Measurements from ENCODE around the gene GRIN2C. TPM values are rescaled to one million over a fixed set of nuclear protein-coding genes. Genes with fewer than 3 reads are reported as not detected.

The GRIN2C gene
- total RNA-seq, 1 experiment from 2014 or later, result 0.44 TPM

GRCh38 chr17:74873037-74873873 lies 13.6 kb upstream of the GRIN2C start:
- no peaks in the 10 kb centered on the region for H4K20me1 ChIP-seq (ENCODE audit: control insufficient read depth, insufficient read depth, insufficient read length)
- no peaks in the 10 kb centered on the region for H3K79me2 ChIP-seq (ENCODE audit: insufficient read depth, low read length)
- H3K4me1 ChIP-seq (ENCODE audit: insufficient read depth, low read length), result 0 out of 2 replicates have a peak, but pooled peaks cover 2% of the 10 kb centered on the region
- no peak overlapping the region for H3K27ac ChIP-seq (ENCODE audit: insufficient read length, low read depth, low read length)
- no peaks in the 10 kb centered on the region for H3K27me3 ChIP-seq (ENCODE audit: insufficient read depth, low read length)
- peak overlapping the region; percentile 99 for H3K14ac ChIP-seq (ENCODE audit: insufficient read depth, low read length)
- WGBS (ENCODE audit: extremely low coverage, insufficient read length, low lambda C conversion rate), result no CpG with 5 or more reads among the region's 55 CpGs
- H3K18ac ChIP-seq (ENCODE audit: insufficient read length, low read depth, low read length), result peak overlapping the region; percentile 98
- H3K56ac ChIP-seq (ENCODE audit: insufficient read length, low read depth, low read length), result no peak overlapping the region
- no peak overlapping the region for H2BK15ac ChIP-seq (ENCODE audit: low read depth, low read length)
- peaks cover 2% of the 10 kb centered on the region; the same call in 1 of the 2 replicates for H3K27me3 Mint-ChIP-seq (ENCODE audit: low read depth)
- TF ChIP-seq CTCF (conservative IDR thresholded peaks at IDR 0.05), result no peak
- no peak overlapping the region for H2BK20ac ChIP-seq (ENCODE audit: low read depth, low read length, poor library complexity, severe bottlenecking)
- peaks cover 12% of the 10 kb centered on the region for H3K23me2 ChIP-seq (ENCODE audit: insufficient read length, low read depth, low read length, poor library complexity, severe bottlenecking)
- peak overlapping the region; percentile 91 for H3K4me2 ChIP-seq (ENCODE audit: insufficient read depth, insufficient read length, low read length)
- H3K27ac Mint-ChIP-seq, result peak overlapping the region; percentile 95 to 99 (median 98)
- peaks cover 0 to 17% (median 13%) of the 10 kb centered on the region in 3 experiments; a peak in 4 of 7 replicates for H3K36me3 Mint-ChIP-seq (ENCODE audit: insufficient read depth in 1 of 3, low read depth in 3 of 3)
- H4K8ac ChIP-seq (replicated peaks; ENCODE audit: insufficient read length, low read depth, low read length), result no peak overlapping the region
- no peak overlapping the region for H2BK5ac ChIP-seq (ENCODE audit: insufficient read length, low read length)
- no peak overlapping the region for H4K5ac ChIP-seq (ENCODE audit: insufficient read length, low read depth, low read length)
- H3K23ac ChIP-seq (ENCODE audit: insufficient read length, low read depth, low read length), result no peak overlapping the region
- no peak overlapping the region for H2AK5ac ChIP-seq (ENCODE audit: insufficient read length, low read length)
- no peaks in the 10 kb centered on the region for H3K79me1 ChIP-seq (ENCODE audit: insufficient read depth, low read depth, low read length, poor library complexity, severe bottlenecking)
- no peaks in the 10 kb centered on the region for H3K9me3 ChIP-seq (ENCODE audit: control insufficient read depth, low read depth, low read length)
- H4K91ac ChIP-seq (ENCODE audit: insufficient read length, low read depth, low read length), result no peak overlapping the region
- peaks cover 26 to 40% of the 10 kb centered on the region in 2 experiments for H3K4me1 Mint-ChIP-seq
- no peaks in the 10 kb centered on the region for H3K9me3 Mint-ChIP-seq
- no peak overlapping the region for H2BK12ac ChIP-seq (ENCODE audit: insufficient read length, low read depth, low read length)
- H3K4ac ChIP-seq (ENCODE audit: low read depth, low read length), result no peak overlapping the region; the same call in 1 of the 2 replicates
- DNase-seq, result peak; percentile 100
- peak overlapping the region; percentile 98 for H3K9ac ChIP-seq (ENCODE audit: extremely low read depth, insufficient read length, low read length)
- peak overlapping the region; percentile 85 to 87 for H3K4me3 Mint-ChIP-seq
- H3T11ph ChIP-seq (ENCODE audit: low read length), result no peak overlapping the region
- no peak overlapping the region for H2BK120ac ChIP-seq (ENCODE audit: low read depth, low read length, poor library complexity, severe bottlenecking)
- H2AFZ ChIP-seq (ENCODE audit: low read length), result no peak overlapping the region

Measured in H9 (cell line).